HepG2 (cell line): Measurements from ENCODE around the gene PTPRF. TPM values are rescaled to one million over a fixed set of nuclear protein-coding genes. Genes with fewer than 3 reads are reported as not detected.

Source experiments
- ATAC-seq: fragments of 200-7000 bp; cut with Tn5 transposase; 3 replicates; pipeline ENCODE4 v1.9.1; 2020; ENCODE audit warnings: mild to moderate bottlenecking, moderate library complexity
- BruUV-seq: library from RNA; stranded (reverse); fragments of 400-500 nt; replicated peaks from 2 replicates; lab custom pipeline; 2021; lab: Mats Ljungman, UMichigan
- CTCF ChIA-PET: fragments of 300-600 bp; formaldehyde crosslinking; extraction: SDS; loops from one replicate; lab custom pipeline; 2021; ENCODE audit warnings: low total read pairs, inconsistent platforms, low intra/inter-chr PET ratio; lab: Yijun Ruan, JAX
- POLR2A ChIA-PET: fragments of 350-600 bp; sonication (Branson Sonifier 250); formaldehyde crosslinking; loops from one replicate; lab custom pipeline; 2020; ENCODE audit warnings: antibody characterized with exemption, inconsistent platforms; lab: Yijun Ruan, JAX
- DNase-seq: peaks from one replicate; pipeline ENCODE4 v3.0.0-alpha.2; 2015; ENCODE audit warnings: low spot score
- FAIRE-seq: peaks from 3 replicates; lab custom pipeline; 2011; peaks lifted over from hg19 to GRCh38; lab: Jason Lieb, UNC
- H2AFZ ChIP-seq: one replicate; pipeline ENCODE4 v1.6.1; 2011; ENCODE audit warnings: low read length, inconsistent platforms
- H3K27ac ChIP-seq: fragments of 300-600 bp; 3 replicates; pipeline ENCODE4 v1.8.0; 2011; ENCODE audit warnings: mixed run types, mild to moderate bottlenecking, mixed read lengths, low read length, inconsistent platforms; ENCODE audit not compliant: insufficient read depth; ENCODE audit errors: extremely low read length
- H3K27me3 ChIP-seq, 2 experiments: fragments of 200-600 bp in 1 of 2; 2 replicates in 1 of 2; 3 replicates in 1 of 2; pipeline versions ENCODE4 v1.6.0 to v1.8.0; 2011; ENCODE audit warnings: low read length in 2 of 2, mild to moderate bottlenecking in 2 of 2, moderate library complexity in 2 of 2, inconsistent platforms in 1 of 2; ENCODE audit not compliant: insufficient read depth in 2 of 2, control insufficient read depth in 1 of 2
- H3K36me3 ChIP-seq, 2 experiments: fragments of 200-600 bp in 1 of 2; replicated peaks in 1 of 2; 2 replicates in 1 of 2; 3 replicates in 1 of 2; pipeline versions ENCODE4 v1.5.1 to v1.8.0; 2011; ENCODE audit warnings: low read length in 2 of 2, inconsistent platforms in 1 of 2; ENCODE audit not compliant: insufficient read depth in 2 of 2, control insufficient read depth in 1 of 2
- H3K4me1 ChIP-seq: 2 replicates; pipeline ENCODE4 v1.5.1; 2012; ENCODE audit warnings: low read length, inconsistent platforms; ENCODE audit not compliant: insufficient read depth
- H3K4me2 ChIP-seq: 2 replicates; pipeline ENCODE4 v1.6.0; 2011; ENCODE audit warnings: low read depth, low read length, inconsistent platforms
- H3K4me3 ChIP-seq, 3 experiments: fragments of 200-600 bp in 1 of 3; sonication (generic), shearing (Covaris generic) in 1 of 3; replicated peaks in 1 of 3; 2 replicates each; pipeline ENCODE4 v1.5.1; 2011 to 2016; ENCODE audit warnings: low read length in 3 of 3, inconsistent platforms in 2 of 3, low read depth in 2 of 3, mild to moderate bottlenecking in 2 of 3, control low read depth in 1 of 3, mixed read lengths in 1 of 3; ENCODE audit not compliant: insufficient read depth in 1 of 3
- H3K79me2 ChIP-seq: one replicate; pipeline ENCODE4 v1.6.1; 2011; ENCODE audit warnings: low read length, inconsistent platforms; ENCODE audit not compliant: insufficient read depth
- H3K9ac ChIP-seq: 2 replicates; pipeline ENCODE4 v1.6.0; 2011; ENCODE audit warnings: mild to moderate bottlenecking, low read depth, low read length, inconsistent platforms; ENCODE audit not compliant: insufficient read depth
- H3K9me3 ChIP-seq: 2 replicates; pipeline ENCODE4 v1.5.1; 2012; ENCODE audit warnings: mild to moderate bottlenecking, low read length
- H4K20me1 ChIP-seq: 2 replicates; pipeline ENCODE4 v1.6.0; 2011; ENCODE audit warnings: inconsistent platforms, mild to moderate bottlenecking, low read length, moderate library complexity; ENCODE audit not compliant: insufficient read depth
- ATF1 ChIP-seq: IDR thresholded peaks from 2 replicates; pipeline ENCODE4 v1.6.1; 2016; ENCODE audit warnings: mild to moderate bottlenecking, control low read depth
- CERS6 ChIP-seq: sonication (generic); formaldehyde crosslinking; IDR thresholded peaks from 2 replicates; pipeline ENCODE4 v1.5.0; 2020; ENCODE audit warnings: missing genetic modification reagents
- ESRRA ChIP-seq: sonication (generic); formaldehyde crosslinking; IDR thresholded peaks from 2 replicates; pipeline ENCODE4 v1.5.1; 2020; ENCODE audit warnings: mild to moderate bottlenecking, low read depth, missing genetic modification reagents
- NFIB ChIP-seq: sonication (generic); formaldehyde crosslinking; IDR thresholded peaks from 2 replicates; pipeline ENCODE4 v1.9.0; 2021; ENCODE audit warnings: missing genetic modification reagents, mild to moderate bottlenecking, borderline replicate concordance
- NR2F1 ChIP-seq, 2 experiments: fragments of 450-650 bp in 1 of 2; formaldehyde crosslinking in 1 of 2; IDR thresholded peaks; 2 replicates each; pipeline versions ENCODE4 v1.5.0 to v1.6.1; 2016 to 2020; ENCODE audit warnings: mild to moderate bottlenecking in 1 of 2, missing compliant biosample characterization in 1 of 2, missing genetic modification reagents in 1 of 2, moderate library complexity in 1 of 2
- NR2F2 ChIP-seq: IDR thresholded peaks from 2 replicates; pipeline ENCODE4 v1.6.1; 2012; ENCODE audit warnings: low read depth, inconsistent platforms, borderline replicate concordance
- NR2F6 ChIP-seq, 2 experiments: IDR thresholded peaks; 2 replicates each; pipeline ENCODE4 v1.6.1; 2016; ENCODE audit warnings: antibody characterized with exemption in 1 of 2, mild to moderate bottlenecking in 1 of 2
- SNAPC5 ChIP-seq: sonication (generic); formaldehyde crosslinking; IDR thresholded peaks from 2 replicates; pipeline ENCODE4 v1.8.1; 2023; ENCODE audit warnings: mild to moderate bottlenecking, missing genetic modification reagents, borderline replicate concordance
- TP53 ChIP-seq: sonication (generic); formaldehyde crosslinking; conservative IDR thresholded peaks from 2 replicates; pipeline ENCODE4 v1.4.0; 2020; ENCODE audit warnings: missing genetic modification reagents
- ZNF737 ChIP-seq: sonication (generic); formaldehyde crosslinking; IDR thresholded peaks from 2 replicates; pipeline ENCODE4 v1.5.0; 2020; ENCODE audit warnings: missing genetic modification reagents, mild to moderate bottlenecking, borderline replicate concordance
- WGBS: methylation state at CpG from one replicate; pipeline ENCODE4 v1.1.6; 2017; ENCODE audit warnings: low lambda C conversion rate; 5-methylcytosine and 5-hydroxymethylcytosine counted together
- in situ Hi-C: cut with HindIII; loops from 2 replicates; pipeline ENCODE4 v1.10.0; 2017; ENCODE audit warnings: low pct_unique_long_range_greater_than_20kb; ENCODE audit not compliant: extremely low pct_ligation_motif_present
- intact Hi-C: fragments of 100-400 bp; cut with micrococcal nuclease; formaldehyde crosslinking; loops from one replicate; pipeline ENCODE4 v1.10.0; 2022; ENCODE audit not compliant: unreplicated experiment
- polyA plus RNA-seq, 8 experiments: library from polyadenylated mRNA; depleted of rRNA in 3 of 8; stranded (reverse) in 7 of 8; unstranded in 1 of 8; fragments of >200 nt; fragmentation: Illumina TruSeq in 4 of 8; extraction: Trizol in 4 of 8; gene quantifications; 2 replicates each; pipeline versions ENCODE4 v1.2.1 to v1.2.3, GENCODE V29; 2011 to 2016; ENCODE audit warnings: low read depth in 4 of 8, missing spikeins in 1 of 8, mixed read lengths in 1 of 8; ENCODE audit not compliant: insufficient read depth in 1 of 8
- total RNA-seq, 5 experiments: library from RNA; depleted of rRNA; stranded (reverse); fragments of >200 nt; fragmentation: Illumina TruSeq; extraction: Trizol; gene quantifications; 2 replicates each; pipeline ENCODE4 v1.2.3, GENCODE V29; 2016; ENCODE audit warnings: low read depth in 1 of 5

PTPRF gene
- total and polyA plus RNA-seq, 2 of the 13 experiments (the other 11 are each of a cell fraction or from before 2014, with no cell fraction given): 55.9 to 167 TPM

- no peak for FAIRE-seq
- ATAC-seq: no peak
- WGBS: 100% methylated on average over 3 of the region's 5 CpGs
- H3K27me3 ChIP-seq: no peaks in the 10 kb centered on the region
- H3K4me3 ChIP-seq: no peak overlapping the region
- no peaks in the 10 kb centered on the region for H4K20me1 ChIP-seq
- ChIA-PET CTCF (no interaction called here), POLR2A (no interaction called here)
- H2AFZ ChIP-seq: no peak overlapping the region
- H3K4me1 ChIP-seq: no peaks in the 10 kb centered on the region
- intact Hi-C loops: no loop called here
- in situ Hi-C loops: no loop called here
- H3K79me2 ChIP-seq: no peaks in the 10 kb centered on the region
- no peak overlapping the region for H3K27ac ChIP-seq
- DNase-seq: no peak
- TF ChIP-seq NR2F6 (IDR thresholded peaks at IDR 0.05) (0 out of 2 replicates have a peak, but pooled peaks have one; percentile 40), NR2F6 (CRISPR knock-in tag; IDR thresholded peaks at IDR 0.05) (no peak), ESRRA (CRISPR knock-in tag) (peak; percentile 49; the same call in 1 of the 2 replicates), CERS6 (no peak), NR2F2 (0 out of 2 replicates have a peak, but pooled peaks have one; percentile 25), NFIB (no peak), NR2F1 (CRISPR knock-in tag; IDR thresholded peaks at IDR 0.05) (peak in 1 of 2 experiments; percentile 50; a peak in 1 of 4 replicates), ZNF737 (CRISPR knock-in tag) (no peak), TP53 (CRISPR knock-in tag) (no peak), SNAPC5 (CRISPR knock-in tag) (no peak), ATF1 (CRISPR knock-in tag) (no peak)
- no peak overlapping the region for H3K9ac ChIP-seq
- H3K4me2 ChIP-seq: no peak overlapping the region
- no peaks in the 10 kb centered on the region for H3K9me3 ChIP-seq
- BruUV-seq: no TSS peak
- H3K36me3 ChIP-seq: peaks cover 35 to 81% of the 10 kb centered on the region in 2 experiments
Observed at GRCh38 chr1:43604192-43604591, 73.5 kb downstream of the PTPRF start.
